HepG2 (cell line): ENCODE measurements around the gene PERP. TPM values are rescaled to one million over a fixed set of nuclear protein-coding genes. Genes with fewer than 3 reads are reported as not detected.
A peak's percentile ranks its signal among the peaks of the same experiment; 100 is the strongest.

Source experiments
- FOSL2 ChIP-seq: sonication (generic); formaldehyde crosslinking; IDR thresholded peaks from 2 replicates; pipeline ENCODE4 v1.4.0; 2020; ENCODE audit warnings: missing genetic modification reagents
- GTF2F1 ChIP-seq: fragments of 150-350 bp; IDR thresholded peaks from 2 replicates; pipeline ENCODE4 v1.6.1; 2014; ENCODE audit warnings: low read length
- HMGA1 ChIP-seq: sonication (generic); formaldehyde crosslinking; conservative IDR thresholded peaks from 2 replicates; pipeline ENCODE4 v1.4.0; 2020; ENCODE audit warnings: missing genetic modification reagents
- KDM4B ChIP-seq: sonication (generic); formaldehyde crosslinking; IDR thresholded peaks from 2 replicates; pipeline ENCODE4 v1.4.0; 2020; ENCODE audit warnings: missing genetic modification reagents
- MAZ ChIP-seq, 2 experiments: sonication (generic) in 1 of 2; formaldehyde crosslinking in 1 of 2; IDR thresholded peaks; 2 replicates each; pipeline versions ENCODE4 v1.5.0 to v1.6.1; 2012 to 2020; ENCODE audit warnings: low read depth in 2 of 2, mild to moderate bottlenecking in 2 of 2, borderline replicate concordance in 1 of 2, improper control_type of control experiment in 1 of 2, low read length in 1 of 2, missing genetic modification reagents in 1 of 2, moderate library complexity in 1 of 2
- MIER3 ChIP-seq: IDR thresholded peaks from 2 replicates; pipeline ENCODE4 v1.6.1; 2016; ENCODE audit warnings: missing compliant biosample characterization, borderline replicate concordance
- NKX3-1 ChIP-seq: sonication (generic); formaldehyde crosslinking; IDR thresholded peaks from 2 replicates; pipeline ENCODE4 v1.5.0; 2020; ENCODE audit warnings: missing genetic modification reagents
- XRCC5 ChIP-seq: fragments of 200-400 bp; formaldehyde crosslinking; optimal IDR thresholded peaks from 2 replicates; pipeline ENCODE3; 2017; ENCODE audit warnings: mild to moderate bottlenecking, low read length
- ZFP41 ChIP-seq: sonication (generic); formaldehyde crosslinking; IDR thresholded peaks from 2 replicates; pipeline ENCODE4 v1.4.0; 2020; ENCODE audit warnings: mild to moderate bottlenecking, missing genetic modification reagents, borderline replicate concordance
- ZNF33A ChIP-seq: sonication (generic); formaldehyde crosslinking; IDR thresholded peaks from 2 replicates; pipeline ENCODE4 v1.5.1; 2020; ENCODE audit warnings: missing genetic modification reagents, mild to moderate bottlenecking, moderate library complexity, borderline replicate concordance
- ZNF354B ChIP-seq: sonication (generic); formaldehyde crosslinking; IDR thresholded peaks from 2 replicates; pipeline ENCODE4 v1.8.0; 2022; ENCODE audit warnings: mild to moderate bottlenecking, missing genetic modification reagents
- polyA plus RNA-seq, 8 experiments: library from polyadenylated mRNA; depleted of rRNA in 3 of 8; stranded (reverse) in 7 of 8; unstranded in 1 of 8; fragments of >200 nt; fragmentation: Illumina TruSeq in 4 of 8; extraction: Trizol in 4 of 8; gene quantifications; 2 replicates each; pipeline versions ENCODE4 v1.2.1 to v1.2.3, GENCODE V29; 2011 to 2016; ENCODE audit warnings: low read depth in 4 of 8, missing spikeins in 1 of 8, mixed read lengths in 1 of 8; ENCODE audit not compliant: insufficient read depth in 1 of 8
- total RNA-seq, 5 experiments: library from RNA; depleted of rRNA; stranded (reverse); fragments of >200 nt; fragmentation: Illumina TruSeq; extraction: Trizol; gene quantifications; 2 replicates each; pipeline ENCODE4 v1.2.3, GENCODE V29; 2016; ENCODE audit warnings: low read depth in 1 of 5
- TF ChIP-seq, protein P1 (sequence below): sonication (generic); formaldehyde crosslinking; IDR thresholded peaks from 2 replicates; pipeline ENCODE4 v1.9.0; 2022; ENCODE audit warnings: low read depth, missing genetic modification reagents
- TF ChIP-seq, protein P2 (sequence below): sonication (generic); formaldehyde crosslinking; IDR thresholded peaks from 2 replicates; pipeline ENCODE4 v1.4.0; 2020; ENCODE audit warnings: missing genetic modification reagents, borderline replicate concordance
- TF ChIP-seq, protein P3 (sequence below): sonication (generic); formaldehyde crosslinking; IDR thresholded peaks from 2 replicates; pipeline ENCODE4 v1.4.0; 2020; ENCODE audit warnings: missing genetic modification reagents
- TF ChIP-seq, protein P4 (sequence below): IDR thresholded peaks from 2 replicates; pipeline ENCODE4 v1.6.1; 2016; ENCODE audit warnings: mild to moderate bottlenecking
- TF ChIP-seq, protein P5 (sequence below): sonication (generic); formaldehyde crosslinking; IDR thresholded peaks from 2 replicates; pipeline ENCODE4 v1.4.0; 2020; ENCODE audit warnings: mild to moderate bottlenecking, missing genetic modification reagents

PERP gene
- total and polyA plus RNA-seq, 2 of the 13 experiments (the other 11 are each of a cell fraction or from before 2014, with no cell fraction given), result 26.0 to 53.0 TPM

DNA sequence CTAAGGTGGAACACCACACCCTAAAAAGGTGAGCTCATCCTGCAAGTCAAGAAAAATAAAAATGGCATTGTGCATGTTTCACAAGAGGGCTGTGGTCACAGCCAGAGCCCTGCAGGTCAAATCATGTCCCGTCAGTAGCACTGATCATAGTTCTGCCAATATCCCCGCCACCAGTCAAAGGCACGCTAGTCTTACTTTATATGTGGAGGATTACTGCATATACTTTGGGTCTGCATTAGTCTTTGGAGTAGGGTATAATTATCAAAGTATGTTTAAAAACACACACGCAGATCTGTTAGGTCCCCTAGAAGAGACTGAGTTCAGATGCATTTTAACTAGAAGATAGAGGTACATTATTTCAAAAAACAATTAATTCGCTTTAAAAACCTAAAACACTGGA, 1.8 kb downstream of the PERP start (continued):
- TF ChIP-seq, protein P1, sequence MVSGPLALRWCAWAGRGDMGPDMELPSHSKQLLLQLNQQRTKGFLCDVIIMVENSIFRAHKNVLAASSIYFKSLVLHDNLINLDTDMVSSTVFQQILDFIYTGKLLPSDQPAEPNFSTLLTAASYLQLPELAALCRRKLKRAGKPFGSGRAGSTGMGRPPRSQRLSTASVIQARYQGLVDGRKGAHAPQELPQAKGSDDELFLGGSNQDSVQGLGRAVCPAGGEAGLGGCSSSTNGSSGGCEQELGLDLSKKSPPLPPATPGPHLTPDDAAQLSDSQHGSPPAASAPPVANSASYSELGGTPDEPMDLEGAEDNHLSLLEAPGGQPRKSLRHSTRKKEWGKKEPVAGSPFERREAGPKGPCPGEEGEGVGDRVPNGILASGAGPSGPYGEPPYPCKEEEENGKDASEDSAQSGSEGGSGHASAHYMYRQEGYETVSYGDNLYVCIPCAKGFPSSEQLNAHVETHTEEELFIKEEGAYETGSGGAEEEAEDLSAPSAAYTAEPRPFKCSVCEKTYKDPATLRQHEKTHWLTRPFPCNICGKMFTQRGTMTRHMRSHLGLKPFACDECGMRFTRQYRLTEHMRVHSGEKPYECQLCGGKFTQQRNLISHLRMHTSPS (CRISPR knock-in tag), result no peak
- TF ChIP-seq NKX3-1 (CRISPR knock-in tag), result no peak
- TF ChIP-seq ZNF354B (CRISPR knock-in tag), result no peak
- TF ChIP-seq FOSL2, result peak; percentile 49
- TF ChIP-seq, protein P2, sequence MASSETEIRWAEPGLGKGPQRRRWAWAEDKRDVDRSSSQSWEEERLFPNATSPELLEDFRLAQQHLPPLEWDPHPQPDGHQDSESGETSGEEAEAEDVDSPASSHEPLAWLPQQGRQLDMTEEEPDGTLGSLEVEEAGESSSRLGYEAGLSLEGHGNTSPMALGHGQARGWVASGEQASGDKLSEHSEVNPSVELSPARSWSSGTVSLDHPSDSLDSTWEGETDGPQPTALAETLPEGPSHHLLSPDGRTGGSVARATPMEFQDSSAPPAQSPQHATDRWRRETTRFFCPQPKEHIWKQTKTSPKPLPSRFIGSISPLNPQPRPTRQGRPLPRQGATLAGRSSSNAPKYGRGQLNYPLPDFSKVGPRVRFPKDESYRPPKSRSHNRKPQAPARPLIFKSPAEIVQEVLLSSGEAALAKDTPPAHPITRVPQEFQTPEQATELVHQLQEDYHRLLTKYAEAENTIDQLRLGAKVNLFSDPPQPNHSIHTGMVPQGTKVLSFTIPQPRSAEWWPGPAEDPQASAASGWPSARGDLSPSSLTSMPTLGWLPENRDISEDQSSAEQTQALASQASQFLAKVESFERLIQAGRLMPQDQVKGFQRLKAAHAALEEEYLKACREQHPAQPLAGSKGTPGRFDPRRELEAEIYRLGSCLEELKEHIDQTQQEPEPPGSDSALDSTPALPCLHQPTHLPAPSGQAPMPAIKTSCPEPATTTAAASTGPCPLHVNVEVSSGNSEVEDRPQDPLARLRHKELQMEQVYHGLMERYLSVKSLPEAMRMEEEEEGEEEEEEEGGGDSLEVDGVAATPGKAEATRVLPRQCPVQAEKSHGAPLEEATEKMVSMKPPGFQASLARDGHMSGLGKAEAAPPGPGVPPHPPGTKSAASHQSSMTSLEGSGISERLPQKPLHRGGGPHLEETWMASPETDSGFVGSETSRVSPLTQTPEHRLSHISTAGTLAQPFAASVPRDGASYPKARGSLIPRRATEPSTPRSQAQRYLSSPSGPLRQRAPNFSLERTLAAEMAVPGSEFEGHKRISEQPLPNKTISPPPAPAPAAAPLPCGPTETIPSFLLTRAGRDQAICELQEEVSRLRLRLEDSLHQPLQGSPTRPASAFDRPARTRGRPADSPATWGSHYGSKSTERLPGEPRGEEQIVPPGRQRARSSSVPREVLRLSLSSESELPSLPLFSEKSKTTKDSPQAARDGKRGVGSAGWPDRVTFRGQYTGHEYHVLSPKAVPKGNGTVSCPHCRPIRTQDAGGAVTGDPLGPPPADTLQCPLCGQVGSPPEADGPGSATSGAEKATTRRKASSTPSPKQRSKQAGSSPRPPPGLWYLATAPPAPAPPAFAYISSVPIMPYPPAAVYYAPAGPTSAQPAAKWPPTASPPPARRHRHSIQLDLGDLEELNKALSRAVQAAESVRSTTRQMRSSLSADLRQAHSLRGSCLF (CRISPR knock-in tag), result no peak
- TF ChIP-seq ZFP41, result no peak
- TF ChIP-seq, protein P3, sequence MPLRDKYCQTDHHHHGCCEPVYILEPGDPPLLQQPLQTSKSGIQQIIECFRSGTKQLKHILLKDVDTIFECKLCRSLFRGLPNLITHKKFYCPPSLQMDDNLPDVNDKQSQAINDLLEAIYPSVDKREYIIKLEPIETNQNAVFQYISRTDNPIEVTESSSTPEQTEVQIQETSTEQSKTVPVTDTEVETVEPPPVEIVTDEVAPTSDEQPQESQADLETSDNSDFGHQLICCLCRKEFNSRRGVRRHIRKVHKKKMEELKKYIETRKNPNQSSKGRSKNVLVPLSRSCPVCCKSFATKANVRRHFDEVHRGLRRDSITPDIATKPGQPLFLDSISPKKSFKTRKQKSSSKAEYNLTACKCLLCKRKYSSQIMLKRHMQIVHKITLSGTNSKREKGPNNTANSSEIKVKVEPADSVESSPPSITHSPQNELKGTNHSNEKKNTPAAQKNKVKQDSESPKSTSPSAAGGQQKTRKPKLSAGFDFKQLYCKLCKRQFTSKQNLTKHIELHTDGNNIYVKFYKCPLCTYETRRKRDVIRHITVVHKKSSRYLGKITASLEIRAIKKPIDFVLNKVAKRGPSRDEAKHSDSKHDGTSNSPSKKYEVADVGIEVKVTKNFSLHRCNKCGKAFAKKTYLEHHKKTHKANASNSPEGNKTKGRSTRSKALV (CRISPR knock-in tag), result 0 out of 2 replicates have a peak, but pooled peaks have one; percentile 14
- TF ChIP-seq KDM4B (CRISPR knock-in tag), result no peak
- 0 out of 2 replicates have a peak, but pooled peaks have one; percentile 14 for TF ChIP-seq MIER3
- TF ChIP-seq GTF2F1, result no peak
- peak; percentile 18 for TF ChIP-seq XRCC5
- TF ChIP-seq MAZ (IDR thresholded peaks at IDR 0.05; ENCODE audit: borderline replicate concordance, low read depth, low read length), result no peak
- no peak for TF ChIP-seq MAZ (CRISPR knock-in tag; IDR thresholded peaks at IDR 0.05; ENCODE audit: low read depth)
- TF ChIP-seq, protein P4, sequence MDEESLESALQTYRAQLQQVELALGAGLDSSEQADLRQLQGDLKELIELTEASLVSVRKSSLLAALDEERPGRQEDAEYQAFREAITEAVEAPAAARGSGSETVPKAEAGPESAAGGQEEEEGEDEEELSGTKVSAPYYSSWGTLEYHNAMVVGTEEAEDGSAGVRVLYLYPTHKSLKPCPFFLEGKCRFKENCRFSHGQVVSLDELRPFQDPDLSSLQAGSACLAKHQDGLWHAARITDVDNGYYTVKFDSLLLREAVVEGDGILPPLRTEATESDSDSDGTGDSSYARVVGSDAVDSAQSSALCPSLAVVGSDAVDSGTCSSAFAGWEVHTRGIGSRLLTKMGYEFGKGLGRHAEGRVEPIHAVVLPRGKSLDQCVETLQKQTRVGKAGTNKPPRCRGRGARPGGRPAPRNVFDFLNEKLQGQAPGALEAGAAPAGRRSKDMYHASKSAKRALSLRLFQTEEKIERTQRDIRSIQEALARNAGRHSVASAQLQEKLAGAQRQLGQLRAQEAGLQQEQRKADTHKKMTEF, result no peak
- TF ChIP-seq HMGA1 (CRISPR knock-in tag), result no peak
- no peak for TF ChIP-seq ZNF33A (CRISPR knock-in tag)
- TF ChIP-seq, protein P5, sequence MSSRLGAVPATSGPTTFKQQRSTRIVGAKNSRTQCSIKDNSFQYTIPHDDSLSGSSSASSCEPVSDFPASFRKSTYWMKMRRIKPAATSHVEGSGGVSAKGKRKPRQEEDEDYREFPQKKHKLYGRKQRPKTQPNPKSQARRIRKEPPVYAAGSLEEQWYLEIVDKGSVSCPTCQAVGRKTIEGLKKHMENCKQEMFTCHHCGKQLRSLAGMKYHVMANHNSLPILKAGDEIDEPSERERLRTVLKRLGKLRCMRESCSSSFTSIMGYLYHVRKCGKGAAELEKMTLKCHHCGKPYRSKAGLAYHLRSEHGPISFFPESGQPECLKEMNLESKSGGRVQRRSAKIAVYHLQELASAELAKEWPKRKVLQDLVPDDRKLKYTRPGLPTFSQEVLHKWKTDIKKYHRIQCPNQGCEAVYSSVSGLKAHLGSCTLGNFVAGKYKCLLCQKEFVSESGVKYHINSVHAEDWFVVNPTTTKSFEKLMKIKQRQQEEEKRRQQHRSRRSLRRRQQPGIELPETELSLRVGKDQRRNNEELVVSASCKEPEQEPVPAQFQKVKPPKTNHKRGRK (CRISPR knock-in tag), result no peak
- TF ChIP-seq, all 625 proteins: peak for 18
